ENCODE data around the gene RAB23. TPM values are rescaled to one million over a fixed set of nuclear protein-coding genes. Genes with fewer than 3 reads are reported as not detected.

RAB23 gene
- total RNA-seq, 1 donor from 2014 or later = 11.3 TPM

- intact Hi-C loops (cut with DNase I) = no loop called here
- DNase-seq = no peak
- ATAC-seq = peak in 1 of 2 donors; percentile 48
- H3K4me1 ChIP-seq = no peaks in the 10 kb centered on the region
- no peaks in the 10 kb centered on the region for H3K36me3 ChIP-seq
- no peak overlapping the region for H3K27ac ChIP-seq
- TF ChIP-seq, protein P1, sequence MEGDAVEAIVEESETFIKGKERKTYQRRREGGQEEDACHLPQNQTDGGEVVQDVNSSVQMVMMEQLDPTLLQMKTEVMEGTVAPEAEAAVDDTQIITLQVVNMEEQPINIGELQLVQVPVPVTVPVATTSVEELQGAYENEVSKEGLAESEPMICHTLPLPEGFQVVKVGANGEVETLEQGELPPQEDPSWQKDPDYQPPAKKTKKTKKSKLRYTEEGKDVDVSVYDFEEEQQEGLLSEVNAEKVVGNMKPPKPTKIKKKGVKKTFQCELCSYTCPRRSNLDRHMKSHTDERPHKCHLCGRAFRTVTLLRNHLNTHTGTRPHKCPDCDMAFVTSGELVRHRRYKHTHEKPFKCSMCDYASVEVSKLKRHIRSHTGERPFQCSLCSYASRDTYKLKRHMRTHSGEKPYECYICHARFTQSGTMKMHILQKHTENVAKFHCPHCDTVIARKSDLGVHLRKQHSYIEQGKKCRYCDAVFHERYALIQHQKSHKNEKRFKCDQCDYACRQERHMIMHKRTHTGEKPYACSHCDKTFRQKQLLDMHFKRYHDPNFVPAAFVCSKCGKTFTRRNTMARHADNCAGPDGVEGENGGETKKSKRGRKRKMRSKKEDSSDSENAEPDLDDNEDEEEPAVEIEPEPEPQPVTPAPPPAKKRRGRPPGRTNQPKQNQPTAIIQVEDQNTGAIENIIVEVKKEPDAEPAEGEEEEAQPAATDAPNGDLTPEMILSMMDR (IDR thresholded peaks at IDR 0.05) = no peak
- H3K27me3 ChIP-seq (ENCODE audit: low read depth) = no peaks in the 10 kb centered on the region
- no peak overlapping the region for H3K4me3 ChIP-seq
- H3K9me3 ChIP-seq = no peaks in the 10 kb centered on the region
These were observed 20.4 kb upstream of the RAB23 start for GRCh38 chr6:57242505-57242904.

DNA sequence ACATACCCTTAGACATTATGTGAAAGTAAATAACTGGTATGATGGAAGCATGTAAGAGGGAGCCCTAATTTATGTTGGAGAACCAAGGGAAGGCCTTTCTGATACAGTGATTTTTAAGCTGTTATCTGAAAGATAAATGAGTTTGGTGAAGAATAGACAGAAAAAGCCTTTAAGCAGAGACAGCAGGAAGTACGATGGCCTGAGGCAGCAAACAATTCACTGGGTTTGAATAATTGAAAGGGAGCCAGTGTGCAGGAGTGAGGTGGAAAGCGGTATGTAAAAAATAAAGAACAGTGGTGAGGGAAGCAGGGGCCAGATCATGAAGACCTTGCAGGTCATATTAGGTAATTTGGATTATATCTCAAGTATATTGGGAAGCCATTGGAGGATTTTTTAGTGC is 4.1 kb upstream of the RAB23 start:
- intact Hi-C loops (cut with DNase I) = no loop called here
- no peak overlapping the region for H3K27ac ChIP-seq
- H3K9me3 ChIP-seq = no peaks in the 10 kb centered on the region
- no peaks in the 10 kb centered on the region for H3K36me3 ChIP-seq
- H3K27me3 ChIP-seq (ENCODE audit: low read depth) = no peaks in the 10 kb centered on the region
- H3K4me3 ChIP-seq = no peak overlapping the region
- ATAC-seq (no peak), DNase-seq (no peak)
- TF ChIP-seq, protein P1 (IDR thresholded peaks at IDR 0.05) = no peak
- H3K4me1 ChIP-seq = no peaks in the 10 kb centered on the region

DNA sequence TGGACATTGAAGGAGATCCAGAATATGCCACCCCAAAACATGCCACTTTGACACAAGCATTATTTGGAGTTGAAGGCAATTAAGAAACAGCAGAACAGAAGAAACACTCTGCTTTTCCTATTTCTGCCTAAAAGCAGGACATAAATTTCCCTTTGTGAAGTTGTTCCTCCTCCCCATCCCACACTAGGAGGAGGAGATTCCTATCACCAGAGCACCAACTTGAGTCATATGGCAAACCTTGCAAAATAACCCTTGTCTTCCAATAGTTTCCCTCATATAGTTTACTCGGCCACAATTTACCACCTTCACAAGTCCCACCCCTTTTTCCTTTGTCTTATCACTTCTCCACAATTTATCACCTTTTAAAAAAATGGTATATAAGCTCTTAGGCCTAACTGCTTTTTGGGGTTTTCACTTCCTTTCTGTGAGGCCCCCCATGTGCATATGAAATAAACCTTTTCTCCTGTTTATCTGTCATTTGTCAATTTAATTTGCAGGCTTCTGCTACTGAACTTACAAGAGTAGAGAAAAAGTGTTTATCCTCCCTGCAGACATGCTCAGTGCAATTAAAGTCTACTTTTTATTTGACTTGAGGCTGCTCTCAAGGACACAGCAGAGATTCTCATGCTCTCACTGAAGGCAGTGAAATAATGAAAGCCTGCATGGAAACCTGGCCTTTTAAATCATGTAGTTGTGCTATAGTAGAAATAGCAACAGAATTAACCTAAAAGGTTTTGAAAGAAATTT is 2.8 kb upstream of the RAB23 start:
- Histone ChIP-seq H3K27me3 (ENCODE audit: low read depth) (no peaks in the 10 kb centered on the region), H3K4me1 (no peaks in the 10 kb centered on the region), H3K27ac (no peak overlapping the region), H3K36me3 (no peaks in the 10 kb centered on the region), H3K9me3 (no peaks in the 10 kb centered on the region), H3K4me3 (no peak overlapping the region)
- DNase-seq = no peak
- TF ChIP-seq, protein P1 (IDR thresholded peaks at IDR 0.05) = no peak
- ATAC-seq = no peak
- intact Hi-C loops (cut with DNase I) = no loop called here

- intact Hi-C loops (cut with DNase I) = no loop called here
These were observed 603 bp upstream of the RAB23 start for GRCh38 chr6:57222743-57223077.

DNA sequence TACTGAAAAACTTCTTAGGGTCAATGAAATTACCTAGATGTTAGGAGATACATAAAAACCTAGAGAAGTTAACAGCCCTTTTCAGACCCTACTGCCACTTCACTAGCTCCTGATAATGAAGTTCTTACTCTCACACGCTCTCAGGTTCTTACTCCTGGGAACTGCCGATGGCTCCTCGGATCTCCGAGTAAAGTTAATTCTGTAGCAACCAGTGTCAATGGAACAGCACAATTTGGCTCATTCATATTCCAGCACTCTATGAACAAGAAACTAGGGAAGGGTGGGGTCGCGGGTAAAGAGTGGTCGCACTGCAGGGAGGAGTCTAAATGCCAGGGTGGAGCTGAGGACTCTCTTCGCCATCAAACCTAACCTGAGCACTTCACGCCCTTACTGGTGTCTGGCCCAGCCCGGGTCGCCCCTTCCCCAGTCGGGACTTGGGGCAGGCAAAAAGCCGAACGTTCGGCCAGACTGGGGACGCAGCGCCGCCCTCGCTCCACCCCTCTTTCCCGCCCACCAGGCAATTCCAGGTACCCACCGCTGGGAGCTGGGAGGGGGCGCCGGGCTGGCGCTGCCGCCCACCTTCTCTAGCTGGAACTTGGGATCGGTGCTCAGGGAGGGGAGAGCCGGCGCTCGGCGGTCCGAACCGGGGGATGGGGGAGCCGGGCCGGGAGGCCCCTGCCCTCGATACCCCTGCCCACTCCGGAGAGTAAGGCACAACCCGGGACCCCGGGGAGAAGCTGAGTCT is 744 bp downstream of the RAB23 start:
- intact Hi-C loops (cut with DNase I) = no loop called here
- Histone ChIP-seq H3K4me1 (no peaks in the 10 kb centered on the region), H3K27ac (peak overlapping the region; percentile 74), H3K4me3 (peak overlapping the region; percentile 92), H3K36me3 (no peaks in the 10 kb centered on the region), H3K27me3 (ENCODE audit: low read depth) (no peaks in the 10 kb centered on the region), H3K9me3 (no peaks in the 10 kb centered on the region)
- DNase-seq (peak; percentile 57), ATAC-seq (peak; percentile 81 to 92)
- TF ChIP-seq, protein P1 (IDR thresholded peaks at IDR 0.05) = peak; percentile 38

More at GRCh38 chr6:57222743-57223077, 603 bp upstream of the RAB23 start:
- ATAC-seq (peak in 1 of 2 donors; percentile 8), DNase-seq (no peak)
- H3K9me3 ChIP-seq = no peaks in the 10 kb centered on the region
- no peaks in the 10 kb centered on the region for H3K4me1 ChIP-seq
- TF ChIP-seq, protein P1 (IDR thresholded peaks at IDR 0.05) = no peak
- H3K36me3 ChIP-seq = no peaks in the 10 kb centered on the region
- no peaks in the 10 kb centered on the region for H3K27me3 ChIP-seq (ENCODE audit: low read depth)
- H3K4me3 ChIP-seq = peak overlapping the region; percentile 92
- peak overlapping the region; percentile 74 for H3K27ac ChIP-seq
